H1 (cell line): ENCODE data around the gene NBAS. TPM values are rescaled to one million over a fixed set of nuclear protein-coding genes. Genes with fewer than 3 reads are reported as not detected.

Experiments used
- CTCF ChIA-PET: fragments of 300-600 bp; sonication (Branson Sonifier 250); formaldehyde crosslinking; loops from one replicate; lab custom pipeline; 2021; ENCODE audit not compliant: partially characterized antibody; lab: Charles Lee
- POLR2A ChIA-PET: fragments of 300-600 bp; sonication (Branson Sonifier 250); formaldehyde crosslinking; loops from one replicate; lab custom pipeline; 2021; ENCODE audit warnings: inconsistent platforms; ENCODE audit not compliant: partially characterized antibody; lab: Charles Lee
- DNase-seq, 2 experiments: peaks; one replicate each; pipeline versions ENCODE4 v3.0.0 to v3.0.0-alpha.2; 2010 to 2022; ENCODE audit warnings: low spot score in 2 of 2, low read depth in 1 of 2, mixed read lengths in 1 of 2
- FAIRE-seq: peaks from 2 replicates; lab custom pipeline; 2011; peaks lifted over from hg19 to GRCh38; lab: Jason Lieb, UNC
- H2AFZ ChIP-seq: 2 replicates; pipeline ENCODE4 v1.8.1; 2012; ENCODE audit warnings: low read length, inconsistent platforms
- H2AK5ac ChIP-seq: 2 replicates; pipeline ENCODE4 v1.6.1; 2013; ENCODE audit warnings: low read depth, low read length
- H2BK120ac ChIP-seq: replicated peaks from 2 replicates; pipeline ENCODE3; 2013; ENCODE audit warnings: low read depth, low read length, inconsistent platforms
- H2BK12ac ChIP-seq: 2 replicates; pipeline ENCODE4 v1.6.1; 2013; ENCODE audit warnings: low read depth, low read length
- H2BK15ac ChIP-seq: 2 replicates; pipeline ENCODE4 v1.6.1; 2013; ENCODE audit warnings: low read length
- H2BK20ac ChIP-seq: 2 replicates; pipeline ENCODE4 v1.6.1; 2013; ENCODE audit warnings: low read length
- H2BK5ac ChIP-seq: 2 replicates; pipeline ENCODE4 v1.6.1; 2013; ENCODE audit warnings: low read depth, low read length
- H3K14ac ChIP-seq: 2 replicates; pipeline ENCODE4 v1.6.1; 2013; ENCODE audit warnings: inconsistent platforms; ENCODE audit not compliant: insufficient read length
- H3K18ac ChIP-seq: 2 replicates; pipeline ENCODE4 v1.6.1; 2013; ENCODE audit warnings: low read length; ENCODE audit errors: extremely low read depth
- H3K23ac ChIP-seq: 2 replicates; pipeline ENCODE4 v1.6.1; 2013; ENCODE audit warnings: inconsistent platforms; ENCODE audit not compliant: insufficient read length
- H3K23me2 ChIP-seq: 2 replicates; pipeline ENCODE4 v1.6.1; 2013; ENCODE audit warnings: low read depth, low read length
- H3K27ac ChIP-seq: 2 replicates; pipeline ENCODE4 v1.6.1; 2011; ENCODE audit warnings: low read depth, low read length, inconsistent platforms
- H3K27me3 ChIP-seq, 4 experiments: replicated peaks in 1 of 4; 1 replicate in 1 of 4; 2 replicates in 3 of 4; pipeline versions ENCODE4 v1.6.1 to v1.8.1; 2011 to 2013; ENCODE audit warnings: low read length in 3 of 4, mild to moderate bottlenecking in 3 of 4, inconsistent platforms in 2 of 4, mixed read lengths in 2 of 4, moderate library complexity in 1 of 4; ENCODE audit not compliant: control insufficient read depth in 3 of 4, insufficient read depth in 3 of 4; ENCODE audit errors: extremely low read depth in 1 of 4
- H3K36me3 ChIP-seq, 4 experiments: 2 replicates each; pipeline versions ENCODE4 v1.6.1 to v1.8.1; 2011 to 2013; ENCODE audit warnings: mild to moderate bottlenecking in 4 of 4, low read length in 3 of 4, moderate library complexity in 2 of 4, control low read depth in 1 of 4, inconsistent platforms in 1 of 4; ENCODE audit not compliant: insufficient read depth in 4 of 4, control insufficient read depth in 2 of 4
- H3K4ac ChIP-seq: replicated peaks from 2 replicates; pipeline ENCODE3; 2013; ENCODE audit warnings: low read length, low read depth, mixed read lengths, inconsistent platforms; ENCODE audit not compliant: insufficient read length
- H3K4me1 ChIP-seq, 4 experiments: replicated peaks in 1 of 4; 1 replicate in 1 of 4; 2 replicates in 3 of 4; pipeline versions ENCODE4 v1.6.1 to v1.8.1; 2011 to 2013; ENCODE audit warnings: low read length in 3 of 4, inconsistent platforms in 2 of 4, mixed read lengths in 1 of 4; ENCODE audit not compliant: insufficient read depth in 4 of 4, control insufficient read depth in 3 of 4
- H3K4me2 ChIP-seq, 2 experiments: 2 replicates each; pipeline versions ENCODE4 v1.6.1 to v1.8.1; 2011 to 2013; ENCODE audit warnings: low read depth in 2 of 2, low read length in 2 of 2, control low read depth in 1 of 2, inconsistent platforms in 1 of 2, mild to moderate bottlenecking in 1 of 2; ENCODE audit not compliant: insufficient read depth in 1 of 2
- H3K4me3 ChIP-seq, 4 experiments: fragments of 200-600, 300-600 bp in 1 of 4; sonication (generic), shearing (Covaris generic), sonication (Bioruptor Twin) in 1 of 4; 2 replicates each; pipeline versions ENCODE4 v1.5.1 to v1.8.1; 2011 to 2016; ENCODE audit warnings: low read length in 4 of 4, low read depth in 3 of 4, control low read depth in 2 of 4, inconsistent platforms in 2 of 4, mild to moderate bottlenecking in 2 of 4, mixed read lengths in 1 of 4, moderate library complexity in 1 of 4; ENCODE audit not compliant: insufficient read depth in 2 of 4; ENCODE audit errors: extremely low read depth in 1 of 4
- H3K56ac ChIP-seq: replicated peaks from 2 replicates; pipeline ENCODE3; 2013; ENCODE audit warnings: low read depth, mild to moderate bottlenecking, mixed read lengths, low read length, inconsistent platforms; ENCODE audit not compliant: insufficient read length
- H3K79me1 ChIP-seq: 2 replicates; pipeline ENCODE4 v1.6.1; 2013; ENCODE audit warnings: low read depth, low read length, control low read depth
- H3K79me2 ChIP-seq, 2 experiments: 2 replicates each; pipeline versions ENCODE4 v1.6.1 to v1.8.1; 2012 to 2013; ENCODE audit warnings: low read length in 2 of 2, mild to moderate bottlenecking in 2 of 2, inconsistent platforms in 1 of 2; ENCODE audit not compliant: insufficient read depth in 2 of 2, control insufficient read depth in 1 of 2
- H3K9ac ChIP-seq, 4 experiments: replicated peaks in 1 of 4; 1 replicate in 1 of 4; 2 replicates in 3 of 4; pipeline versions ENCODE4 v1.6.1 to v1.8.1; 2011 to 2013; ENCODE audit warnings: low read depth in 3 of 4, low read length in 3 of 4, control low read depth in 2 of 4, mild to moderate bottlenecking in 2 of 4, moderate library complexity in 2 of 4, inconsistent platforms in 1 of 4; ENCODE audit errors: extremely low read depth in 1 of 4
- H3K9me3 ChIP-seq, 2 experiments: 2 replicates each; pipeline versions ENCODE4 v1.6.1 to v1.8.1; 2012 to 2013; ENCODE audit warnings: mild to moderate bottlenecking in 2 of 2, moderate library complexity in 2 of 2, control low read depth in 1 of 2, inconsistent platforms in 1 of 2, low read depth in 1 of 2, low read length in 1 of 2, mixed read lengths in 1 of 2; ENCODE audit not compliant: insufficient read depth in 2 of 2
- H4K20me1 ChIP-seq, 2 experiments: replicated peaks in 1 of 2; 2 replicates each; pipeline versions ENCODE3 to v1.8.1; 2011 to 2013; ENCODE audit warnings: inconsistent platforms in 2 of 2, low read length in 2 of 2, mild to moderate bottlenecking in 1 of 2; ENCODE audit not compliant: insufficient read depth in 2 of 2, control insufficient read depth in 1 of 2
- H4K5ac ChIP-seq: 2 replicates; pipeline ENCODE4 v1.6.1; 2013; ENCODE audit warnings: low read length, low read depth, mixed read lengths, inconsistent platforms; ENCODE audit not compliant: insufficient read length
- H4K8ac ChIP-seq: 2 replicates; pipeline ENCODE4 v1.8.0; 2013; ENCODE audit warnings: mild to moderate bottlenecking, moderate library complexity, low read length, inconsistent platforms; ENCODE audit not compliant: insufficient read depth; ENCODE audit errors: extremely low read depth
- H4K91ac ChIP-seq: replicated peaks from 2 replicates; pipeline ENCODE3; 2013; ENCODE audit warnings: low read length, mixed read lengths, inconsistent platforms; ENCODE audit not compliant: insufficient read length
- CHD2 ChIP-seq: IDR thresholded peaks from 2 replicates; pipeline ENCODE4 v1.6.1; 2012; ENCODE audit warnings: low read length, improper control_type of control experiment
- HDAC2 ChIP-seq, 2 experiments: fragments of 300-600 bp in 1 of 2; sonication (generic) in 1 of 2; IDR thresholded peaks; 2 replicates each; pipeline ENCODE4 v1.6.1; 2011 to 2012; ENCODE audit warnings: low read depth in 2 of 2, low read length in 2 of 2, mild to moderate bottlenecking in 2 of 2, moderate library complexity in 2 of 2, borderline replicate concordance in 1 of 2, inconsistent platforms in 1 of 2
- JUN ChIP-seq: IDR thresholded peaks from 2 replicates; pipeline ENCODE4 v1.6.1; 2011; ENCODE audit warnings: low read depth, mild to moderate bottlenecking, improper control_type of control experiment, low read length
- NANOG ChIP-seq: IDR thresholded peaks from 2 replicates; pipeline ENCODE4 v1.6.1; 2011; ENCODE audit warnings: low read length, low read depth, mild to moderate bottlenecking, inconsistent platforms; ENCODE audit not compliant: insufficient read depth, poor library complexity, severe bottlenecking
- POU5F1 ChIP-seq: IDR thresholded peaks from 2 replicates; pipeline ENCODE4 v1.6.1; 2011; ENCODE audit warnings: low read depth, mild to moderate bottlenecking, low read length, moderate library complexity
- RFX5 ChIP-seq: IDR thresholded peaks from 2 replicates; pipeline ENCODE4 v1.6.1; 2011; ENCODE audit warnings: low read depth, low read length, improper control_type of control experiment, borderline replicate concordance
- RNF2 ChIP-seq: fragments of 200-900, 300-1000 bp; sonication (generic); IDR thresholded peaks from 2 replicates; pipeline ENCODE4 v1.7.1; 2016; ENCODE audit warnings: borderline replicate concordance, low read depth, mild to moderate bottlenecking, antibody characterized with exemption, low read length; ENCODE audit not compliant: poor library complexity, severe bottlenecking; ENCODE audit errors: missing control alignments
- TBP ChIP-seq: IDR thresholded peaks from 2 replicates; pipeline ENCODE4 v1.6.1; 2011; ENCODE audit warnings: low read depth, low read length, improper control_type of control experiment
- TCF12 ChIP-seq: IDR thresholded peaks from 2 replicates; pipeline ENCODE4 v1.6.1; 2011; ENCODE audit warnings: low read depth, mild to moderate bottlenecking, low read length
- WGBS, 2 experiments: shearing (Covaris generic) in 1 of 2; methylation state at CpG; one replicate each; pipeline versions ENCODE4 v1.1.6 to v1.1.7; 2013 to 2015; ENCODE audit warnings: low lambda C conversion rate in 2 of 2, mixed read lengths in 2 of 2, inconsistent platforms in 1 of 2, low coverage in 1 of 2, missing lambda C conversion rate in 1 of 2; ENCODE audit not compliant: insufficient replicate concordance in 2 of 2, insufficient coverage in 1 of 2, insufficient read length in 1 of 2; ENCODE audit errors: extremely low coverage in 1 of 2, missing lambda C conversion rate in 1 of 2; 5-methylcytosine and 5-hydroxymethylcytosine counted together
- polyA plus RNA-seq, 7 experiments: library from polyadenylated mRNA; depleted of rRNA in 3 of 7; stranded (reverse) in 5 of 7; unstranded in 2 of 7; fragments of >200 nt in 5 of 7; fragments of 200-250 nt in 2 of 7; gene quantifications; 1 replicate in 5 of 7; 2 replicates in 1 of 7; 4 replicates in 1 of 7; pipeline versions ENCODE4 v1.2.1 to v1.2.3, GENCODE V29; 2011 to 2013; ENCODE audit warnings: missing spikeins in 2 of 7, mixed read lengths in 2 of 7
- total RNA-seq: library from RNA; stranded (reverse); fragmentation: NEBNext Ultra II Directional; extraction: Animal tissue kit (Norgen Biotek cat#: 25700); gene quantifications from 2 replicates; pipeline ENCODE4 v1.2.1, GENCODE V29; 2021

Gene NBAS
- total and polyA plus RNA-seq, 2 of the 8 experiments (the other 6 are each of a cell fraction or from before 2014, with no cell fraction given), result 19.6 to 34.8 TPM

GRCh38 chr2:15174567-15174966 lies 386.6 kb downstream of the NBAS start:
- Histone ChIP-seq H3K27ac (no peak overlapping the region), H3K4me3 (no peak overlapping the region), H3K23ac (no peak overlapping the region), H2BK120ac (no peak overlapping the region), H2BK5ac (no peak overlapping the region), H3K9ac (no peak overlapping the region), H4K5ac (no peak overlapping the region), H3K9me3 (no peaks in the 10 kb centered on the region), H3K79me1 (no peaks in the 10 kb centered on the region), H2BK15ac (no peak overlapping the region), H4K8ac (no peak overlapping the region), H3K4me2 (no peak overlapping the region), H2BK12ac (no peak overlapping the region), H3K79me2 (no peaks in the 10 kb centered on the region), H3K4ac (no peak overlapping the region), H3K14ac (no peak overlapping the region), H3K36me3 (no peaks in the 10 kb centered on the region), H3K27me3 (no peaks in the 10 kb centered on the region), H4K20me1 (no peaks in the 10 kb centered on the region), H4K91ac (no peak overlapping the region), H2AFZ (no peak overlapping the region), H2BK20ac (no peak overlapping the region), H3K4me1 (peaks cover 0 to 3% (median 3%) of the 10 kb centered on the region in 4 experiments; a peak in 3 of 7 replicates), H3K56ac (no peak overlapping the region), H3K18ac (no peak overlapping the region), H2AK5ac (no peak overlapping the region), H3K23me2 (no peaks in the 10 kb centered on the region)
- DNase-seq (no peak), FAIRE-seq (no peak)
- 77% methylated on average over 2 of the region's 2 CpGs; no CpG with 5 or more reads in 1 of the 2 experiments for WGBS, 2 experiments
- ChIA-PET CTCF (interaction anchor here (1.2 to 1.5 kb wide), 3 partner anchors 9 to 16 kb away, joined by 3 read pairs; no protein-coding TSS in a partner anchor), POLR2A (no interaction called here)
- TF ChIP-seq TCF12 (no peak), NANOG (no peak), RFX5 (no peak), CHD2 (no peak), RNF2 (no peak), JUN (no peak), HDAC2 (IDR thresholded peaks at IDR 0.05; ENCODE audit: borderline replicate concordance in 1 of 2, low read depth in 2 of 2, low read length in 2 of 2) (no peak), TBP (no peak), POU5F1 (no peak)
